Loucy (cell line): ENCODE measurements around the gene KLK6.

Experiments
- EZH2phosphoT487 ChIP-seq: fragments of 200-600 bp; IDR thresholded peaks from 2 replicates; pipeline ENCODE4 v1.6.1; 2018; ENCODE audit warnings: antibody characterized with exemption, mild to moderate bottlenecking, moderate library complexity, borderline replicate concordance
- TF ChIP-seq, protein P1 (sequence below): fragments of 200-600 bp; sonication (generic); conservative IDR thresholded peaks from 2 replicates; pipeline ENCODE4 v1.5.1; 2014; ENCODE audit warnings: mild to moderate bottlenecking, antibody characterized with exemption, low read length

DNA sequence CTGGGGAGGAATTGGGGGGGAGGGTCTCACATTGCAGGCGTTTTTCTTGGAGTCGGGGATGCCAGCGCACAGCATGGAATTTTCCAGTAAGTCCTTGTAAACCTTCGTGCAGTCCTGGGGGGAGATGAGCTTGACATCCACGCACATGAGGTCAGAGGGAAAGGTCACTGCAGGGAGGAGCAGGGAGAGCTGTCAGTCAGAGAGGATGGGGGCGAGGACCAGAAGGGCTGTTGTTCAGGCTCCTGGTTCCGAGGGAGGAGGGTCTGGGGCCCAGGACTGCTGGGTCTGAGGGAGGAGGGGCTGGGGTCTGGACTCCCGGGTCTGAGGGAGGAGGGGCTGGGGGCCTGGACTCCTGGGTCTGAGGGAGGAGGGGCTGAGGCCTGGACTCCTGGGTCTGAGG lies 10.4 kb upstream of the KLK6 start:
- TF ChIP-seq, protein P1, sequence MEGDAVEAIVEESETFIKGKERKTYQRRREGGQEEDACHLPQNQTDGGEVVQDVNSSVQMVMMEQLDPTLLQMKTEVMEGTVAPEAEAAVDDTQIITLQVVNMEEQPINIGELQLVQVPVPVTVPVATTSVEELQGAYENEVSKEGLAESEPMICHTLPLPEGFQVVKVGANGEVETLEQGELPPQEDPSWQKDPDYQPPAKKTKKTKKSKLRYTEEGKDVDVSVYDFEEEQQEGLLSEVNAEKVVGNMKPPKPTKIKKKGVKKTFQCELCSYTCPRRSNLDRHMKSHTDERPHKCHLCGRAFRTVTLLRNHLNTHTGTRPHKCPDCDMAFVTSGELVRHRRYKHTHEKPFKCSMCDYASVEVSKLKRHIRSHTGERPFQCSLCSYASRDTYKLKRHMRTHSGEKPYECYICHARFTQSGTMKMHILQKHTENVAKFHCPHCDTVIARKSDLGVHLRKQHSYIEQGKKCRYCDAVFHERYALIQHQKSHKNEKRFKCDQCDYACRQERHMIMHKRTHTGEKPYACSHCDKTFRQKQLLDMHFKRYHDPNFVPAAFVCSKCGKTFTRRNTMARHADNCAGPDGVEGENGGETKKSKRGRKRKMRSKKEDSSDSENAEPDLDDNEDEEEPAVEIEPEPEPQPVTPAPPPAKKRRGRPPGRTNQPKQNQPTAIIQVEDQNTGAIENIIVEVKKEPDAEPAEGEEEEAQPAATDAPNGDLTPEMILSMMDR: no peak
- no peak for TF ChIP-seq EZH2phosphoT487
